ENCODE results near the gene LAMA3.

DNA sequence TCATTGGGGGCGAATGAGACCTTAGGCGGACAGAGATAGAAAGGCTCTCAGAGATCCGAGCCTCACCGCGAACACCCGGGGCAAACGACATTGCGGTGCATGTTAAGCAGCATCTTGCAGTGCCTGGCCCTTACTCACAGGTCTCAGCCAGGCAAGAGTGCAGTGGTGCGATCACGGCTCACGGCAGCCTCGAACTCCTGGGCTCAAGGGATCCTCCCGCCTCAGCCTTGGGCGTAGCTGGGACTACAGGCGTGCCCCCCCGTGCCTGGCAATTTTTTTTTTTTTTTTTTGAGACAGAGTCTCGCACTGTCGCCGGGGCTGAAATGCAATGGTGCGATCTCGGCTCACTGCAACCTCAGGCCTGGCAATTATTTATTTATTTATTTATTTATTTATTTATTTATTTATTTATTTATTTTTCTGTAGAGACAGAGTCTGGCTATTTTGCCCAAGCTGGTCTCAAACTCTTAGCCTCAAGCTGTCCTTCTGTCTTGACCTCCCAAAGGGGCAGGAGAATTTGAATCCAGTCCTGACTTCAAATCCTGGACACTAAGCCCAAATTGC lies 1.3 kb downstream of the LAMA3 start:
- TF ChIP-seq, protein P1, sequence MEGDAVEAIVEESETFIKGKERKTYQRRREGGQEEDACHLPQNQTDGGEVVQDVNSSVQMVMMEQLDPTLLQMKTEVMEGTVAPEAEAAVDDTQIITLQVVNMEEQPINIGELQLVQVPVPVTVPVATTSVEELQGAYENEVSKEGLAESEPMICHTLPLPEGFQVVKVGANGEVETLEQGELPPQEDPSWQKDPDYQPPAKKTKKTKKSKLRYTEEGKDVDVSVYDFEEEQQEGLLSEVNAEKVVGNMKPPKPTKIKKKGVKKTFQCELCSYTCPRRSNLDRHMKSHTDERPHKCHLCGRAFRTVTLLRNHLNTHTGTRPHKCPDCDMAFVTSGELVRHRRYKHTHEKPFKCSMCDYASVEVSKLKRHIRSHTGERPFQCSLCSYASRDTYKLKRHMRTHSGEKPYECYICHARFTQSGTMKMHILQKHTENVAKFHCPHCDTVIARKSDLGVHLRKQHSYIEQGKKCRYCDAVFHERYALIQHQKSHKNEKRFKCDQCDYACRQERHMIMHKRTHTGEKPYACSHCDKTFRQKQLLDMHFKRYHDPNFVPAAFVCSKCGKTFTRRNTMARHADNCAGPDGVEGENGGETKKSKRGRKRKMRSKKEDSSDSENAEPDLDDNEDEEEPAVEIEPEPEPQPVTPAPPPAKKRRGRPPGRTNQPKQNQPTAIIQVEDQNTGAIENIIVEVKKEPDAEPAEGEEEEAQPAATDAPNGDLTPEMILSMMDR (IDR thresholded peaks at IDR 0.05; ENCODE audit: poor library complexity, severe bottlenecking), result no peak
- TF ChIP-seq, protein P2, sequence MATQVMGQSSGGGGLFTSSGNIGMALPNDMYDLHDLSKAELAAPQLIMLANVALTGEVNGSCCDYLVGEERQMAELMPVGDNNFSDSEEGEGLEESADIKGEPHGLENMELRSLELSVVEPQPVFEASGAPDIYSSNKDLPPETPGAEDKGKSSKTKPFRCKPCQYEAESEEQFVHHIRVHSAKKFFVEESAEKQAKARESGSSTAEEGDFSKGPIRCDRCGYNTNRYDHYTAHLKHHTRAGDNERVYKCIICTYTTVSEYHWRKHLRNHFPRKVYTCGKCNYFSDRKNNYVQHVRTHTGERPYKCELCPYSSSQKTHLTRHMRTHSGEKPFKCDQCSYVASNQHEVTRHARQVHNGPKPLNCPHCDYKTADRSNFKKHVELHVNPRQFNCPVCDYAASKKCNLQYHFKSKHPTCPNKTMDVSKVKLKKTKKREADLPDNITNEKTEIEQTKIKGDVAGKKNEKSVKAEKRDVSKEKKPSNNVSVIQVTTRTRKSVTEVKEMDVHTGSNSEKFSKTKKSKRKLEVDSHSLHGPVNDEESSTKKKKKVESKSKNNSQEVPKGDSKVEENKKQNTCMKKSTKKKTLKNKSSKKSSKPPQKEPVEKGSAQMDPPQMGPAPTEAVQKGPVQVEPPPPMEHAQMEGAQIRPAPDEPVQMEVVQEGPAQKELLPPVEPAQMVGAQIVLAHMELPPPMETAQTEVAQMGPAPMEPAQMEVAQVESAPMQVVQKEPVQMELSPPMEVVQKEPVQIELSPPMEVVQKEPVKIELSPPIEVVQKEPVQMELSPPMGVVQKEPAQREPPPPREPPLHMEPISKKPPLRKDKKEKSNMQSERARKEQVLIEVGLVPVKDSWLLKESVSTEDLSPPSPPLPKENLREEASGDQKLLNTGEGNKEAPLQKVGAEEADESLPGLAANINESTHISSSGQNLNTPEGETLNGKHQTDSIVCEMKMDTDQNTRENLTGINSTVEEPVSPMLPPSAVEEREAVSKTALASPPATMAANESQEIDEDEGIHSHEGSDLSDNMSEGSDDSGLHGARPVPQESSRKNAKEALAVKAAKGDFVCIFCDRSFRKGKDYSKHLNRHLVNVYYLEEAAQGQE (IDR thresholded peaks at IDR 0.05; ENCODE audit: borderline replicate concordance), result no peak
- no peak for TF ChIP-seq EZH2 (IDR thresholded peaks at IDR 0.05; ENCODE audit: borderline replicate concordance, insufficient read depth, low read length, poor library complexity, severe bottlenecking)
- no peak for TF ChIP-seq EP300 (conservative IDR thresholded peaks at IDR 0.05; ENCODE audit: poor library complexity, severe bottlenecking)
- TF ChIP-seq SMC3 (conservative IDR thresholded peaks at IDR 0.05; ENCODE audit: poor library complexity), result no peak
